NOMO-1 treated with DMSO at 0.1 percent for 48 hours (cell line): ENCODE data around the gene MEA1.
A peak's percentile ranks its signal among the peaks of the same experiment; 100 is the strongest.
"Not testable (repeated sequence)": the region's sequence is repeated elsewhere in the genome, so short reads cannot be mapped to it uniquely, and the experiment has no call there.

Experiments used
- DNase-seq: peaks from one replicate; lab custom pipeline; 2025; ENCODE audit not compliant: unreplicated experiment; lab: John Stamatoyannopoulos, UW

MEA1 gene

DNA sequence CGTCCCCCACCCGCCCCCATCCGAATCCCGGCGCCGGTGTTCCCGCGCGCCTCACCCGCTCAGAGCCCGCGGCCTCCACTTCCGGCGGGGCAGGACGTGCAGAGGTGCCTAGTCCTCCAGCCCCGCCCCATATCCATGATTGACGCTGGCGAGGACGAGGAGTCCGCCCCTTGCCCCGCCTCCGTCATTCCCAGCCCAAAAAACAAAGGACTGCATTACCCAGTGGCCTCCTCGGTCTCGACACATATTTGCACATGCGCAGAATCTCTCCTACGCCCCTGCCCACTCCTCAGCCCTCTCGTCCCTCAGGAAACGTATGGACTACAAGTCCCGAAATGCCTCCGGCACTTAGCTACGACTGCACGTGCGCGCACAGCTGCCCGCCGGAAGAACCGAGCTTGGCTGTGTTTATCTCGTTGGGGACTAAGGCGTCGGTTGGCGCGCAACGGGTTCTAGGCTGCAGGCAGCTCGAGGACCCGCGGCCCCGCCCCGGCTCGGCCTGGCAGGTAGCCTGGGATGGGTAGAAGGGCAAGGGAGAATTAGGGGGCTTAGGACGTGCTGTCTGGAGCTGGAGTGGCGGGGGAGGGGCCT is at the start of gene MEA1, which contains the start of gene KLHDC3:
Gene MEA1 (minus strand): TSS at position 104 of the 591 bp plus-strand sequence. CDS start 133 bp downstream, outside the sequence.
Gene KLHDC3 (plus strand): TSS at position 407 of the 591 bp plus-strand sequence. CDS start 2,944 bp downstream, outside the sequence.
- peak; percentile 100 for DNase-seq

DNA sequence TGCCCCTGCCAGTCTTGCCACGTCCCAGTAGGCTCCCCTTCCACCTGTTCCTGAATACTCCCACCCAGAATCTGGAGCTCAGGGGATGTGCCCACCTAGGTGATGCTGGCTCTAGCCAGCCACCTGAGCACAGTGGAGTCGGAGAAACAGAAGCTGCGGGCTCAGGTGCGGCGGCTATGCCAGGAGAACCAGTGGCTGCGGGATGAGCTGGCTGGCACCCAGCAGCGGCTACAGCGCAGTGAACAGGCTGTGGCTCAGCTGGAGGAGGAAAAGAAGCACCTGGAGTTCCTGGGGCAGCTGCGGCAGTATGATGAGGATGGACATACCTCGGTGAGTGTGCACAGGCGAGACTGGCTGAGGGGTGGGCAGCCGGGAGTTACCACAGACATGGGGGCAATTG is 49.1 kb upstream of the MEA1 start:
- no peak for DNase-seq

DNA sequence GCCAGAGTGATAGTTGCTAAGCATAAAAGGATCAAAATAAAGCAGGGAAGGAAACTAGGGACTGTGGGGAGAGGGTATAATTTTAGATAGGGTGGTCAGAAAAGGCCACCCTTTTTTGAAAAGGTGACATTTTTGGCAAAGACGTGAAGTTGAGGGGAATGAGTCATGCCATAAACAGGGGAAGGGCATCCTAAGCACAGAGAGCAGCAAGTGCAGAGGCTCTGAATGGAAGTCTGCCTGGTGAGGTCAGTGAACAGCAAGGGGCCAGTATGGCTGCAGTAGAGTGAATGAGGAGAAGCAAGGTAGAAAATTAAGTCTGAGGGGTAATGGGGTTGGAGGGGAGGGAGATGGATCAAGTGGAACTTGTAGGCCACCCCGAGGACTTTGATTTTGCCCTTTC is 48.1 kb upstream of the MEA1 start:
- no peak for DNase-seq

DNA sequence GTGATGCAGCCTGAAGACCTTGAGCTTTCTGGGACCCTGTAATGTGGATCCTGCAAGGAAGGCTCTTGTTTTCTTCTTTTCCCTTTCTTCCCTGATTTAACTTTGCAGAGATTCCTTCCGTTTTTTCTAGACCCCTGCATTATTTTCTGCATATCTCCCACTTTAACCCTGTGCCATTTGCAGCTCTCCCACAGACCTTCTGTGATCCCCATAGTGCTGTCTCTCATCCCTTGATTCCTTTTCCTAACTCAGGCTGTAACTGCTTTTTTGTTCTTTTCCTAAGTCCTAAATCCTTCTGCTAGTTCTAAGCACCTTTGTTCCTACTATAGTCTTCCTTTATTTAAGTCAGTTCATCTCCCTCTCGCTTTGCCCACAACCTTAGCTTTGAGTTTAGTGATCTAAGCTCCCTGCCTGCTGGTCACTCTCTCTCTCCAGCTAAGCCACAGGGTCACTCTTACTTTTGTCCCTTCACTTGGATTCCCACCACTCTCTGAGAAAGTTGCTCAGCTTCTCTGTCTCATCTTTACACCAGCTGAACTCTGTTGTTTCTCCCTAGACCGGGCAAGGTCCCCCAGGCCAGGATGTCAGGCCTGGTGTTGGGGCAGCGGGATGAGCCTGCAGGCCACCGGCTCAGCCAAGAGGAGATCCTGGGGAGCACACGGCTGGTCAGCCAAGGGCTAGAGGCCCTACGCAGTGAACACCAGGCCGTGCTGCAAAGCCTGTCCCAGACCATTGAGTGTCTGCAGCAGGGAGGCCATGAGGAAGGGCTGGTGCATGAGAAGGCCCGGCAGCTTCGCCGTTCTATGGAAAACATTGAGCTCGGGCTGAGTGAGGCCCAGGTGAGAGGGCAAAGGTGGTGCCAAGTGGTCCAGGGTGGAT is 47.2 kb upstream of the MEA1 start:
- DNase-seq = no peak

DNA sequence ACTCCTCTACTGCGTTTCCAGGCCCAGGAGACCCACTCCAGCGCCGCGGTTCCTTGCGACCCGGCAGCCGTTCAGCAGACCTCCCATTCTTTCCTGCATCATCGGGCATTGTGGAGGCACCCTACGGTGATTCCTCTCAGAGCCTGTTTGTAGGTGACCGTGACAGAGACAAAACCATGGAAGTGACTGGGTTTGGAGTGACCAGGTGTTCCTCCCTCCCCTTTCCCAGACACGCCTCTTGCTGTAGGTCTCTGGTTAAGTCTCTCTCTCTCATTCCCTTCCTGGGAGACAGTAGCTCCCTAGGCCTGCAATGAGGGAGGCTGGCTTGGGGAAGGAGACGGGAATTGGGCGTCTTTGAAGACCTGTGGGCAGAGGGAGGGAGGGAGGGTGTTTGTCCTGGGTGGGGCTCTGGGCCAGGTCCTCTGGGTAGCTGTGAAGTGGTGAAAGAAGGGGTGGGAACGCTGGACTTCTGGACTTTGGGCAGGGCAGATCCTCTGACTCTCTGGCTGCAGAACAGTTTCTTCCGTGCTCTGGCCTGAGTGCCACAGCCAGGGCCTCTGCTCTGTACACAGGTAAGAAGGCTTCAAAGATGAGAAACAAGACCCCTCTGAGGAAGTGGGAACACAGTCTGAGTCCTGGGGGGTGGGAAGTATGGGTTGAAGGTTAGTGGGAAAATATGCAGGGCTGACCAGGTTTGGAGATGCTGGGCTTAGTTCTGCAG is 46.4 kb upstream of the MEA1 start:
- no peak for DNase-seq

DNA sequence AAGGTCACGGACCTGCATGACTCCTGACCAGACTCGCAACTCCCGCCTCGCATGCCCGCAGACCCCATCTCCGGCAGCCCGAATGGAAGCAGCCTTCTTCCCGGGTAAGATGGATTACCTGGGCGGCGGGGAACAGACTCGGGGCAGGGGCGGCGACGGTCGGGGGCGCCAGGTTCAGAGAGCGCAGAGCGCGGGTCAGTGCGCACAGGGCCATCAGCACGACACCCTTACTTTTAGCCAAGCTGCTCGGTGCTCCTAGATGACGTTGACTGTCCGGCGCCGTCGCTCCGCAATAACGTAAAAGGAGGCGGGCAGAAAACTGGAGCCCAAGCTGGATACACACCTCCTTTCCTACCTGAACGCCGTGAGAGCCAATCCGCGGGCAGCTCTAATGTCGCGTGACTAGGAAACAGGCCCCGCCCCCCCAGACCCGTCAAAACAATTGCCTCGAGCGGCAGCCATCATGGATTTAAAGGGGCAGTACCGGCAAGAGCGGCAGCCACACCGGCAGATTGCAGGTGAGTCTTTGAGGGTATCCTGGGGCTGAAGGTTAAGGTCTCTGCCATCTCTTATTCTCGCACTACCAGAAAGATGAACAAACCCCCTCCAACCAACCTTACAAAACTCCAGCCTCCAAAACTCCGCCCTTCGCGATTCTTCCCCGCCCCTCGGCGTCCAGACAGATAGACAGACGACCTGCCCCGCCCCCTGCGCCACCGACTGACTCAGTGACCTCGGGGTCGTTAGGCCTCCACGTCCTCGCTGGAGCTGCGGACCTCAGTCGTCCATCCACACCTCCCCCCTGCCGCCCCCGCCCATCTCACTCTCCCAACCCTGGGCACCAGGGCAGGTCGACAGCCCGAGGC is 45.7 kb upstream of the MEA1 start, which contains the start of the genes KLC4 and MRPL2:
Gene KLC4 (plus strand): TSS at position 464 of the 866 bp plus-strand sequence. CDS start 1,705 bp downstream, outside the sequence.
Gene MRPL2 (minus strand): TSS at position 267 of the 866 bp plus-strand sequence. CDS start 53 bp downstream, at position 214.
- DNase-seq = peak; percentile 99

DNA sequence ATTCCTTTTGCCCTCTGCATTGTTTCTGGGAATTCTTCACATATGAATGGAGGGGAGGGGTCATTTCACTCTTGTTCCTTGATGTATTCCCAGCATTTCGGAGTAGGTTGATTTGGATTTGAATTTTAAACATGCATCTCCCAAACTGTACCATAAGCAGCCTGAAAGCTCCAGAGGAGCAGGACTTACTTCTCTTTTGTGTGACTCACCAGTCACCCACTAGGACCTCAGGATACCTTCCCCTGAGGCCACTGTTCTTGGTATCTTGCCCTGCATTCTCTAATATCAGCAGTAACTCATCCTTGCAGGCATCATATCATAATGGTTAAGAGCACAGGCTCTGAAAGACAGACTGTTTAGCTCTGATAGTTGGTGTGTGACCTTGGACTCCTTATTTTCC is 44.8 kb upstream of the MEA1 start:
- no peak for DNase-seq

DNA sequence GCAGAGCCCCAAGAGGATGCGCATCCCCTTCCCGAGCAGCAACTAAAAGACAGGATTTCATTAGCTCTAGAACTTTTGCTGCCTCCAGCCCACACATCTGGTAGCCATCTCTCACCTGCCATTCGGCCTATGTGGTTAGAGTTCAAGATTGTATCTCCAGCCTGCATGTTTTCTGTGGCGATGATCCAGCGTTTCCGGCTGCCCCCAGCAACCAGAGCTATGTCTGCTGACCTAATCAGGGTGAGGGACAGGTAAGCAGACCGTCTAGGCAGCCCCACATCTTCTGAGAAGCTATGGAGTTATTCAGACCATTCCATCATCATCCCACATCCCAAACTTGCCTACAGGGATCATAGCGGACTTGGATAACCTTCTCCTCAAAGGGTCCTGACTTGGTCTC is 42.2 kb upstream of the MEA1 start:
- DNase-seq = no peak

DNA sequence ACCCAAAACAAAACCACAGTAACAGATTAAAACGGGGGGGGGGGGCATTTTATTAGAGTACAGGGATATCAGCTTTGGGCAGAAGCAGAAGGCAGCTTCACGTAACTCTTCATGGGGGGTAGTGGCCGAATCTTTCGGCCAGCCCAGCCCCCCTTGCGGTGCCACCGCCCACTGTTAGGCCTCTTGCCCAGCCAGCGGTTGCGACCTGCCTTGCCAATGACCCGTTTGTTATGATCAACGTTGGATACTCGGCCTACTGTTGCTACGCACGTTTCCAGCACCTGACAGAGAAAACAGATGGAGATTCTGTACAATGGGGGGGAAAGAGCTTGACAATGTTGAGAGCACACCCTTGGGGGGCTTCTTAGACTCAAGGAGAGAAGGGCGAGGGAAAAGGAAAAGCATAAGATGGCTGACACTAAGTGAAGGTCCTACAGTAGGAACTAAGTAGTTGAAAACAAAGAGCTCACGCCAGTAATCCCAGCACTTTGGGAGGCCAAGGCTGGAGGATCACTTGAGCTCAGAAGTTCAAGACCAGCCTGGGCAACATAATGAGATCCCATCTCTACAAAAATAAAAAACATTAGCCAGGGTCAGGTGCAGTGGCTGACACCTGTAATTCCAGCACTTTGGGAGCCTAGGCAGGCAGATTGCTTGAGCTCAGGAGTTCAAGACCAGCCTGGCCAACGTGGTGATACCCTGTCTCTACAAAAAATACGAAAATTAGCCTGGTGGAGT is 40.6 kb upstream of the MEA1 start:
- no peak for DNase-seq

DNA sequence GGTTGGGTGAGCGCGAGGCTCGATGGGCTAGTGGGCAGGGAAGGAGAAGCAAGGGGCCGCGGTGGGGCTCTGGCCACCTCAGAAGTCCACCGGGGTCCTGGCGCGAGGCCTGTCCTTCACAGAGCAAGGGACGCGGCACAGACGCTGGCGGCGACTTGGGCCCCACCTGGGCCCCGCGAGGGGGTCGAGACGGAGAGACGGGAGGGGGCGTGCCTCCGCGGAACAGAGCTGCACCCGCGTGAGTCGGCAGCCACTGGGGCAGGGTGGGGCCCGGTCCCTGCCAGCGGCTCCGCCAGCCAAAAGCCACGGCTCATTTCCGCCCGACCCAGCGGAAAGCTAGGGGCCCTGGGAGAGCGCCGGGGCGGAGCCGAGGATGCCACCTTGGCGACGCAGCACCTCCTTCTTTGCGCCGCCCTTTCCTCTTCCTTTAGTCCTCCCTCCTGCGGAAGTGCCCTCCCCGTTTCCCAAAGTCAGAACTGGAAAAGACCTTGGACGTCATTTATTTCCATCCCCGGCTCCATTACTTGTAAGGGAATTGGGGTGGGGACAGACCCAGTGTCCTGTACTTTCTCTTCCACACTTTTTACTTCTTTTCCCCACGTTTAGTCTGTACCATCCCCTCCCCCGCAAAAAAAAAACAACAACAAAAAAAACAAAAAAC is 39.9 kb upstream of the MEA1 start, which contains the start of gene CUL7:
Gene CUL7 (minus strand): TSS at position 307 of the 661 bp plus-strand sequence. CDS start 1,063 bp downstream, outside the sequence.
- peak; percentile 91 for DNase-seq

DNA sequence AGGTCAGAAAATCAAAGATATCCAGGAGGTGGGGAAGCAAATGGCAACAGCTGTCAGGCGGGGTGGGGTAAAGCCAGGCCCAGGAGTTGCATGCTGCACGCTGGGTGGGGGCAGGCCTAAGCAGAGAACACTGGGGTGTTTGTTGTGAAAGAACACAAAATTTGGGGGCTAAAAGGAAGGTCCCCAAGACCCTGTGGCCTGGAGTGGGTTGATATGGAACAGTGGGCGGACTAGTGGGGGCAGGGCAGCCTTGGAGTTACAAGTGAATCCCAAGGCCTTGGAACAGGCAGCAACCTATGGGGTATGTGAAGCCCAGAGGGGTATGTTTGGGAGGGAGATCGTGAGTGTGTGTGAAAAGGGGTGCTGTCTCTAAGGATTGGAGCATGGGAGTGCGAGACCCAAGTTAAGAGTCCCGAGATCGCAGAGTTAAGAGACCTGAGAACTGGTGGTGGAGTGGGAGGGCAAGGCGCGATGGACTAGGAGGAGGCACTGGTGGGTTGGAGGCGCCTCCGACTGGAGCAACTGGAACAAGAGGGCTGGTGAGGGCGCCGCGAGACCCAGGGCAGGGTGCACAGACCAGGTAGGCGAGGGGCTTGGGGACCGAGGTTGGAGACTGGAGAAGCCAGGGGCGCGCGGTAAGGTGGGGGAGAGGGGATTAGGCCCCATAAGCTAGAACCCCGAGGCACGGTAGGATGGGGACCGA is 39.2 kb upstream of the MEA1 start:
- peak; percentile 7 for DNase-seq

DNA sequence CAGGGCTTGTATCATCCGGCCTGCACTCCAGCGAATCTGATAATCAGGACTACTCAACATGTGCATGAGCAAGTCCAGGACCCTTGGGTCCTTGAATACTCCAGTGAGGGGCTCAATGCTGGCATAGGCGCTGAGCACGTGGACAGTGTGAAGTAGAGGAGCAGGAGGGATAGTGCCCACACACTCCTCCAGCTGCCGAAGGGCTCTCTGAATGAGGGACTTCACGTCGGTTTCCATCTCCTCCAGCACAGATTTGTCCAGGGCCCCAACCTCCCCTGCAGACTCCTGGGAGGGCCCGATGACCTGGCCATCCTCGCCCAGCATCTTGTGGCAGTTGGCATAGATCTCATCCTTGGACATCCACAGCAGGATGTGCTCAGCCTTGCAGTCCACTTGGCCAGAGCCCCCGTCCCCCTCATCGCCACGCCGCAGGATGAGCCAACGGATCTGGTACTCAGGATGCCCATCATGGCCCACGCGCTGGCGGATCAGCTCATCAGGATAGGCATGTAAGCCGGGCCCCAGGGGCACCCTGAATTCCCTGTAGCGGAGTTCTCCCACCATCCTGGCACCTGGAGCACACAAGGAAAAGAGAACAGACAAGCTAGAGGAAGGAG is 38.6 kb upstream of the MEA1 start:
- DNase-seq = no peak

DNA sequence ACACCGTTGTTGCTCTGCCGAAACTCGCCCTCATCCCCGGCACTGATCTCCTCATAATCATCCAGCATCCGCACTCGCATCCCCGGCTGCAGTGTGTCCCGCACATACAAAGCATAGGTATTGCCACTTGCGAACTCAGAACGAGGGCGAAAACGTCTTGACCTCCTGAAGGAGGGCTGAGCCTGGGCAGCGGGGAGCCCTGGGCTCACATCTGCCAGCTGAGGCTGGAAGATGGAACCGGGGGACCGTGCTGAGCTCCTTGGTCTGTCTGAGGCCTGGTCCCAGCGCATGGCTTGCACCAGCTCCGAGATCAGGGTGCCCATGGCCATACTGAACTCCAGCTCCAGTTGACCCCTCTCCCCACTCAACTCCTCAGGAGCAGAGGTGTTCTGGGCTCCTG is 37.2 kb upstream of the MEA1 start:
- DNase-seq = no peak

DNA sequence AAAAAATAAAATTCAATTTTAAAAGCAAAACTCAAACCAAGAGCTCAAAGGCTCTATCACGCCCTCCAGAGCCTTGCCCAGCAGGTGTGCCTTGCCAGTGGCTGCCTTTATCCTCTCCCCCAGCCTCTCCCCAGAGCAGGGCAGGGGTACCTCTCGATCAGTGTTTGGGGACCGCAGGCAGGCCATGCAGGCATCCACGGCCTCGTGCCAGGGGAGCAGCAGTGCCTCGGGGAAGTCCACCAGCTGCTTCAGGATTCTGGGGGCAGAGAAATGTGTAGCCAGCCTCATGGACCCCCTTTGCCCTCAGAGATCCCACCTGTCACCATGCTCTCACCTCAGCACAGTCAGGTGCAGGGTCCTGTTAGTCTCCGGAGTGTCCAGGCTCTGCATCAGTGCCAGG is 34.3 kb upstream of the MEA1 start:
- no peak for DNase-seq

DNA sequence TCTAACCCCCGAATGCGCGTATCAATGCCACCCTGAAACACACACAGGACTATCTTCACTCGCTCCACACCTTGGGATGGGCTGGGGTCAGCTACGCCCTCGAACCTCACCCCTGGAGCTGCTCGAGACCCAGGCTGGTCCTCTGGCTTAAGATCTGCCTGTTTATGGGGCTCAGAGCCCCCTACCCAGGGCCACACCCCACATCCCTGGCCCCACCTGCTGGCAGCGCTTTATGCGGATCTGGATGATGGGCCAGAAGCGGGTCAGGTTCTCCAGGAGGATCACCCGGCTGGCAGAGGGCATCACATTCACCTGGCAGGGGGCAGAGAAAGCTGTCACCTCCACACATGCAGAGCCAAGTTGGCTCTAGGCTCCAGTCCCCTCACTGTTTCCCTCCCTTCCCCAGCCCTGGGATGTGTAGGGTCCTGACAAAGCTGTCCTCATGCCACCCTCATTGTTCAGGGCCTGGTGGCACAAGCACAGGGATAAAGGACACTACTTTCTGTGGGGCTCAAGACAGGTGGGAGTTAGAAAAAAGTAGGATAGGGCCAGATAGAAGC is 31.7 kb upstream of the MEA1 start:
- no peak for DNase-seq

DNA sequence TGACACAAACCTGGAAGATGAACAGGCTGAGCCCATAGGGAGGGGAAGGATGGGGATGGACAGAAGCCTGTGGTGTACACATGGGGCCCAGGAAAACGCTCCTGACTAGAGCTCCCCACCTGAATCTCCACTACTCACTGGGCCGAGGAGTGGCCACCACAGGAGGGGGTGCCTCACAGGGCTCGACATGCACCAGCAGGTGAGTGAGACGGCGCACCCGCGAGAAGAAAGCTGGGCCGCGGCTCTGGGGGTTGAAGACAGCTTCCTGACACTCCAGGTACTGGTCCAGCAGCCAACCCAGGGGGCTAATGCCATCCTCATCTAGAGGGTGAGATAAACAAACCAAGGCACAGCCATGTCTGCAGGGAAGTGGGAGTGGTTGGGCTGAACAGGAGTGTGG is 29.6 kb upstream of the MEA1 start:
- no peak for DNase-seq

DNA sequence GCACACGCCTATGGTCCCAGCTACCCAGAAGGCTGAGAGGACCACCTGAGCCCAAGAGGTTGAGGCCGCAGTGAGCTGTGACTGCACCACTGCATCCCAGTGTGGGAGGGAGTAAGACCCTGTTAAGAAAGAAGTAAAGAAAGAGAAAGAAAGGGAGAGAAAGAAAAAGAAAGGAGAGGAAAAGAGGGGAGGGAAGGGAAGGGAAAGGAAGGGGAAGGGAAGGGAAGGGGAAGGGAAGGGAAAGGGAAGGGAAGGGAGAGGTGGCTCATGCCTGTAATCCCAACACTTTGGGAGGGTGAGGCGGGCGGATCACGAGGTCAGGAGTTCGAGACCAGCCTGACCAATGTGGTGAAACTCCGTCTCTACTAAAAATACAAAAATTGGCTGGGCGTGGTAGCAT is 27.7 kb upstream of the MEA1 start:
- DNase-seq = not testable (repeated sequence)
